Activated CD8-positive, alpha-beta memory T cell treated with anti-CD3 and anti-CD28 coated beads for 48 hours (primary cell): ENCODE data around the gene C11orf52.
"Not testable (repeated sequence)": the region's sequence is repeated elsewhere in the genome, so short reads cannot be mapped to it uniquely, and the experiment has no call there.

Source experiments
- DNase-seq, 3 experiments: peaks; one replicate each; pipeline ENCODE4 v3.0.0-alpha.2; 2020; ENCODE audit warnings: low read depth in 2 of 3, low spot score in 2 of 3

Gene C11orf52

GRCh38 chr11:111912535-111912934, 6.2 kb upstream of the C11orf52 start, which contains the start of gene HSPB2:
Gene HSPB2 (plus strand): TSS chr11:111912734. CDS start chr11:111912830, 96 bp downstream.
- no peak for DNase-seq

GRCh38 chr11:111913031-111913861, 5.5 kb upstream of the C11orf52 start:
- no peak for DNase-seq

- DNase-seq = no peak
Observed at GRCh38 chr11:111913997-111914396, 4.7 kb upstream of the C11orf52 start.

DNA sequence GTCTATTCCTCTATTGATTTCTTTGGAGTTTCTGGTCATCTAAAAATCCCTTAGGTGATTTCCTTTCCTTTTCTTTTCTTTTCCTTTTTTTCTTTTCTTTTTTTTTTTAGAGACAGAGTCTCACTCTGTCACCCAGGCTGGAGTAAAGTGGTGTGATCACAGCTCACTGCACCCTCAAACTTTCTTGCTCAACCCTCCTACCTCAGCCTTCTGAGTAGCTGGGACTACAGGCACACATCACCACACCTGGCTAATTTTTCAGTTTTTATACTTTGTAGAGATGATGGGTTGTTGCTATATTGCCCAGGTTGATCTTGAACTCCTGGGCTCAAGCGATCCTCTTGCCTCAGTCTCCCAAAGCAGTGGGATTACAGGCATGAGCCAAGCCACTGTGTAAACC, 1.9 kb upstream of the C11orf52 start:
- no peak for DNase-seq

- DNase-seq = no peak
Observed at GRCh38 chr11:111917312-111917711, 1.4 kb upstream of the C11orf52 start.

DNA sequence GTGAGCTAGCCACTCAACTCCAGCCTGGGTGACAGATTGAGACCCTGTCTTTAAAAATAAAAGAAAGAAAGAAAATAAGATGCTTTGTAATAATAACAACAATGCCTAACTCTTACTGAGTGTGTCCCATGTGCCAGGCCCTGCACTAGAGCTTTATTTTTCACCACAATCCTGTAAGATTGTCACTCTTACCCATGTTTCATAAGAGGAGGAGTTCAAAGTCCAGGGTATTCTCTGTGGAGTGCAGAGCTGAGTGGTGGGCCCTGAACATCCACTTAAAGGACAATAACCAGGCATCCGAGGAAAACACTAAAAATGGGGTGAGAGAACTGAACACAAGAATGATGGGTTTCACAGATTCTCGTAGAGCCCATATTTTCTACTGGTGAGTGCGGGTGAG, 925 bp upstream of the C11orf52 start:
- no peak for DNase-seq

GRCh38 chr11:111920908-111921307, 2.2 kb downstream of the C11orf52 start:
- no peak for DNase-seq

DNA sequence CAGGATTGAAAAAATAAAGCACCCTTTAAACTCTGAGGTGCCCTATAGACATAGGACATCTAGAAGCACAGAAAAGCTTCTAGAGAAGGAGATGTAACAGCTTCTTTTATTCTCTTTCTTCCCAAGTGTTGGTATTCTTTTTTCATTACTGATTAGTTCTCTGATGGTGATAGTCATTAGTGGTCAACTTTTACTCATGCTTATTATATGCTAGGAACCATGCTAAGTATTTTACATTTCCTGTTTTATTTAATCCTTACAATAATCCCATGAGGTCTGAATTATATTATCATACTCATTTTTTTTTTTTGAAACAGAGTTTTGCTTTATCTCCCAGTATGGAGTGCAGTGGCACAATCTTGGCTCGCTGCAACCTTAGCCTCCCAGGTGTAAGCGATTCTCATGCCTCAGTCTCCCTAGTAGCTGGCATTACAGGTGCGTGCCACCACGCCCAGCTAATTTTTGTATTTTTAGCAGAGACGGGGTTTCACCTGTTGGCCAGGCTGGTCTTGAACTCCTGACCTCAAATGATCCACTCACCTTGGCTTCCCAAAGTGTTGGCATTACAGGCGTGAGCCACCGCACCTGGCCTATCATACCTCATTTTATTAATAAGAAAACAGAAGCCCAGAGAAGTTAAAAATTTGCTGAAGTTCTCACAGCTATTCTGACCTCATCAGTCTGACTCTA, 3.0 kb downstream of the C11orf52 start:
- no peak for DNase-seq

GRCh38 chr11:111922803-111923202, 4.1 kb downstream of the C11orf52 start:
- no peak for DNase-seq

GRCh38 chr11:111923351-111923788, 4.7 kb downstream of the C11orf52 start:
- DNase-seq = no peak

DNA sequence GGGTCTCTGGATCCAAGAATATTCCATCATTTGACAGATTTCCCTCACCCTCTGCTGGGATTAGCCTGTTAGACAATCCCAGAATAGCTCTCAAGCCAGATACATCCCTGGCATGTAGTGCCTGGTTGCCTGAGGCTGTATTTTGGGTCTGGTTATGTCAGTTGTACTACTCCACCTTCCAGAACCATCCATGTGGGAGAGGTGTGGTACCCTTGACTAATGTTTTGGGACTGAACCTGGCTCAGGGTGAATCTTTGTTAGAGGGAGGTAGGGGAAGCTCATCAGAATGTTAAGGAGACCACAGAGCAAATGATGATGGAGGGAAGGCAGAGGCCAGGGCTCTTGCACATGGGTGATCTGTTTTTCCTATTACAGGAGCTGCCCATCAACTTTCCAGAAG, 5.2 kb downstream of the C11orf52 start:
- no peak for DNase-seq

DNA sequence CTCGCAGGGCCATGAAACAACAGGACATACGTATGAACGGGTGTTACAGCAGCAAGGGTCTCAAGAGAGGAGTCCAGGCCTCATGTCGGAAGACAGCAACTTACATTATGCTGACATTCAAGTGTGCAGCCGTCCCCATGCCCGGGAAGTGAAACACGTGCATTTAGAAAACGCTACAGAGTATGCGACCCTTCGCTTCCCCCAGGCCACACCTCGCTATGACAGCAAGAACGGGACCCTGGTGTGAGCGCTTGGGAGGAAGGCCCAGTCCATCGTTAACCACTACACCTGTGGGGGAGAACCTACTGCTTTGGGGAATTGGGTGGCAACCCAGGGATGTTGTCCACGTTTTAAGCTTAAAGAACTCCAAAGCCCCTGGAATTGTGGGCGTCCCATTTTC, 7.2 kb downstream of the C11orf52 start:
- no peak for DNase-seq

GRCh38 chr11:111926505-111927391, 8.0 kb downstream of the C11orf52 start:
- peak; percentile 74 to 95 (median 79) for DNase-seq

DNA sequence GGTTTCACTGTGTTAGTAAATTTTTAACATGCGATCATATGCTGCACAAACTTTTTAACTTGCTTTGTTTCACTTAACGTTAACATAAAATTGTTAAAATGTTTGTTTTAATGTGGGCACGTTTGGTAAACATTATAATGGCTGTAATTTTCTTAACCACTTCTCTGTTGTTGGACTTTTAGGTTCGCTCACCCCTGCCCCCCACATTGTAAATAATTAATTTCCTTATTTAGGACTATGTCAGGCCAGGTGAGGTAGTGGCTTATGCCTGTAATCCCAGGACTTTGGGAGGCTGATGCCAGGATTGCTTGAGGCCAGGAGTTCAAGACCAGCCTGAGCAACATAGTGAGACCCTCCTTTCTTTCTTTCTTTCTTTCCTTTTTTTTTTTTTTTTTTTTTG, 11.8 kb downstream of the C11orf52 start:
- no peak for DNase-seq

DNA sequence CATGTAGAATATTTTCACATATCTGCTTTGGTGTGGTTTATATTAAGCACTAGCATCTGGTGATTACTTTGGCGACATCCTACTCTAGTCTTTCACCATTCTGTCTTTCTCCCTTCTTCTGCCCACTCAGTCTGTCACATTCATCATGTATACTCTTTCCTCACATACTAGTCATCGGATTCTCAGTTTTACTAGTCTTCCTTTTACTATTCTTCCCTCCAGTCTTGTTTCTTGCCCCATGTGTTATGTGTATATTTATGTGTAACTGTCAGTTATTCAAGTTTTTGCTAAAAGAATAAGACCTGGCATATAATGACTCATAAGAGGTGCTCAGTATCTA, 13.9 kb downstream of the C11orf52 start:
- no peak for DNase-seq

DNA sequence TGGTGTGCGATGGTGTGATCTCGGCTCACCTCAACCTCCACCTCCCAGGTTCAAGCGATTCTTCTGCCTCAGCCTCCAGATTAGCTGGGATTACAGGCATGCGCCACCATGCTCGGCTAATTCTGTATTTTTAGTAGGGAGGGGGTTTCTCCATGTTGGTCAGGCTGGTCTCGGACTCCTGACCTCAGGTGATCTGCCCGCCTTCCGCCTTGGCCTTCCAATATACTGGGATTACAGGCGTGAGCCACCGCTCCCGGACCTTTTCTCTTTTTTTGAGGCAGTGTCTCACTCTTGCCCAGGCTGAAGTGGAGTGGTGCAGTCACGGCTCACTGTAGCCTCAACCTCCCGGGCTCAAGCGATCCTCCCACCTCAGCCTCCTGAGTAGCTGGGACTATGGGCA, 14.5 kb downstream of the C11orf52 start:
- DNase-seq = not testable (repeated sequence)

DNA sequence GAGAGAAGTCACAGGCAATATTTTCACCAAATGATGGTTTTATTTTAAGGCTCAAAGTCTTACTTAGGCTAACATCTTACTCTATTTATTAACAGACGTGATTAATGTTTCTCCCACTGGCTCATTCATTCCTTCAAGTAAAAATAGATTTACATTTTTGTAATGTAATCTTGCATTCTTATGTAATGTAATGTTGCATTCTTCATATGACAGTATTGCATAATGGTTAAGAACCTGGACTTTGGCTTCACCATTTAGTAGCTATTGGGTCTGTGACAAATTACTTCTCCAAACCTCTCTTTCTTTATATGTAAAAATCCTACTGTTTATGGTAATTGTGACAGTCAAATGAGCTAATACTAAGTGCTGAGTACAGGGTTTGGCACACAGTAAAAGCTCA, 15.2 kb downstream of the C11orf52 start:
- DNase-seq = no peak

- DNase-seq = no peak
Observed at GRCh38 chr11:111934306-111934705, 15.6 kb downstream of the C11orf52 start.

GRCh38 chr11:111935317-111936039, 16.8 kb downstream of the C11orf52 start:
- no peak for DNase-seq

GRCh38 chr11:111936040-111936540, 17.4 kb downstream of the C11orf52 start:
- no peak for DNase-seq

GRCh38 chr11:111937461-111937769, 18.7 kb downstream of the C11orf52 start:
- no peak for DNase-seq
